ENCODE measurements around the gene PRR5L.
"Not testable (repeated sequence)": the region's sequence is repeated elsewhere in the genome, so short reads cannot be mapped to it uniquely, and the experiment has no call there.

- not testable (repeated sequence) for TF ChIP-seq SUZ12 (IDR thresholded peaks at IDR 0.05; ENCODE audit: extremely low read depth, insufficient read depth, insufficient read length); YY1 (IDR thresholded peaks at IDR 0.05; ENCODE audit: insufficient read depth, insufficient read length); ZNF274 (IDR thresholded peaks at IDR 0.05; ENCODE audit: low read depth, low read length)
These were observed 187.0 kb downstream of the PRR5L start for GRCh38 chr11:36483042-36483441.

Data from NT2/D1 (cell line).